Mucosa of rectum (tissue), 2 donors: ENCODE measurements around the gene BUD31.

Source experiments
- H3K27ac ChIP-seq, 2 donors: one replicate each; pipeline ENCODE4 v1.7.0; 2013; ENCODE audit warnings: inconsistent platforms in 2 of 2, low read depth in 2 of 2, low read length in 2 of 2
- H3K27me3 ChIP-seq, 2 donors: one replicate each; pipeline ENCODE4 v1.7.0; 2013; ENCODE audit warnings: low read length in 2 of 2; ENCODE audit not compliant: control insufficient read depth in 2 of 2, insufficient read depth in 2 of 2
- H3K36me3 ChIP-seq, 2 donors: one replicate each; pipeline ENCODE4 v1.7.0; 2013; ENCODE audit warnings: low read length in 2 of 2; ENCODE audit not compliant: control insufficient read depth in 2 of 2, insufficient read depth in 2 of 2
- H3K4me1 ChIP-seq, 2 donors: one replicate each; pipeline ENCODE4 v1.7.0; 2013; ENCODE audit warnings: low read length in 2 of 2, mild to moderate bottlenecking in 1 of 2; ENCODE audit not compliant: control insufficient read depth in 2 of 2, insufficient read depth in 2 of 2
- H3K4me3 ChIP-seq, 2 donors: one replicate each; pipeline ENCODE4 v1.7.0; 2013; ENCODE audit warnings: low read length in 2 of 2
- H3K9ac ChIP-seq, 2 donors: one replicate each; pipeline ENCODE4 v1.7.0; 2013; ENCODE audit warnings: low read length in 2 of 2, low read depth in 1 of 2, mild to moderate bottlenecking in 1 of 2
- H3K9me3 ChIP-seq, 2 donors: one replicate each; pipeline ENCODE4 v1.7.0; 2013; ENCODE audit warnings: low read length in 2 of 2; ENCODE audit not compliant: control insufficient read depth in 2 of 2
- donor health status: healthy.
- donor health status: Normal muscosa, but diverticular disease.

The BUD31 gene

GRCh38 chr7:99418260-99418659 is 9.5 kb downstream of the BUD31 start:
- peaks cover 0 to 3% of the 10 kb centered on the region in 2 donors for H3K4me1 ChIP-seq
- H3K27me3 ChIP-seq, result no peaks in the 10 kb centered on the region
- H3K9me3 ChIP-seq, result no peaks in the 10 kb centered on the region
- H3K4me3 ChIP-seq, result no peak overlapping the region
- no peak overlapping the region for H3K27ac ChIP-seq
- H3K9ac ChIP-seq, result no peak overlapping the region
- peaks cover 61 to 65% of the 10 kb centered on the region in 2 donors for H3K36me3 ChIP-seq

GRCh38 chr7:99419323-99420021 is 10.7 kb downstream of the BUD31 start:
- Histone ChIP-seq H3K9me3 (no peaks in the 10 kb centered on the region), H3K36me3 (peaks cover 65 to 70% of the 10 kb centered on the region in 2 donors), H3K4me3 (no peak overlapping the region), H3K27me3 (no peaks in the 10 kb centered on the region), H3K9ac (no peak overlapping the region), H3K4me1 (peaks cover 0 to 3% of the 10 kb centered on the region in 2 donors), H3K27ac (no peak overlapping the region)

- peaks cover 66 to 68% of the 10 kb centered on the region in 2 donors for H3K36me3 ChIP-seq
- H3K27me3 ChIP-seq, result no peaks in the 10 kb centered on the region
- H3K9me3 ChIP-seq, result no peaks in the 10 kb centered on the region
- H3K4me3 ChIP-seq, result no peak overlapping the region
- H3K27ac ChIP-seq, result no peak overlapping the region
- H3K9ac ChIP-seq, result no peak overlapping the region
- H3K4me1 ChIP-seq, result peaks cover 0 to 3% of the 10 kb centered on the region in 2 donors
Observed at GRCh38 chr7:99420213-99420612, 11.4 kb downstream of the BUD31 start.

- Histone ChIP-seq H3K27ac (no peak overlapping the region), H3K27me3 (no peaks in the 10 kb centered on the region), H3K4me3 (no peak overlapping the region), H3K36me3 (peaks cover 67 to 68% of the 10 kb centered on the region in 2 donors), H3K4me1 (peaks cover 0 to 3% of the 10 kb centered on the region in 2 donors), H3K9ac (no peak overlapping the region), H3K9me3 (no peaks in the 10 kb centered on the region)
Observed at GRCh38 chr7:99420986-99421385, 12.2 kb downstream of the BUD31 start.

GRCh38 chr7:99422186-99422585 is 13.4 kb downstream of the BUD31 start:
- Histone ChIP-seq H3K9ac (no peak overlapping the region), H3K9me3 (no peaks in the 10 kb centered on the region), H3K36me3 (peaks cover 56% of the 10 kb centered on the region in 2 donors), H3K4me3 (no peak overlapping the region), H3K27ac (no peak overlapping the region), H3K4me1 (peaks cover 0 to 3% of the 10 kb centered on the region in 2 donors), H3K27me3 (no peaks in the 10 kb centered on the region)

GRCh38 chr7:99422625-99423024 is 13.9 kb downstream of the BUD31 start:
- H3K9ac ChIP-seq, result no peak overlapping the region
- no peaks in the 10 kb centered on the region for H3K9me3 ChIP-seq
- no peak overlapping the region for H3K27ac ChIP-seq
- peaks cover 0 to 3% of the 10 kb centered on the region in 2 donors for H3K4me1 ChIP-seq
- H3K4me3 ChIP-seq, result no peak overlapping the region
- no peaks in the 10 kb centered on the region for H3K27me3 ChIP-seq
- peaks cover 52% of the 10 kb centered on the region in 2 donors for H3K36me3 ChIP-seq

- Histone ChIP-seq H3K9me3 (no peaks in the 10 kb centered on the region), H3K4me3 (no peak overlapping the region), H3K27ac (no peak overlapping the region), H3K27me3 (no peaks in the 10 kb centered on the region), H3K4me1 (peaks cover 0 to 3% of the 10 kb centered on the region in 2 donors), H3K36me3 (peaks cover 43 to 44% of the 10 kb centered on the region in 2 donors), H3K9ac (no peak overlapping the region)
Observed at GRCh38 chr7:99424932-99425730, 16.4 kb downstream of the BUD31 start.

GRCh38 chr7:99428972-99429566 is 20.3 kb downstream of the BUD31 start:
- Histone ChIP-seq H3K27me3 (no peaks in the 10 kb centered on the region), H3K36me3 (peaks cover 44 to 45% of the 10 kb centered on the region in 2 donors), H3K4me3 (no peak overlapping the region), H3K9me3 (no peaks in the 10 kb centered on the region), H3K27ac (no peak overlapping the region), H3K4me1 (no peaks in the 10 kb centered on the region), H3K9ac (no peak overlapping the region)

- H3K27ac ChIP-seq, result no peak overlapping the region
Observed at GRCh38 chr7:99429756-99430155, 21.0 kb downstream of the BUD31 start.

More at GRCh38 chr7:99429756-99430155, 21.0 kb downstream of the BUD31 start:
- Histone ChIP-seq H3K4me3 (no peak overlapping the region), H3K36me3 (peaks cover 40% of the 10 kb centered on the region in 2 donors), H3K4me1 (no peaks in the 10 kb centered on the region), H3K9me3 (no peaks in the 10 kb centered on the region), H3K9ac (no peak overlapping the region), H3K27me3 (no peaks in the 10 kb centered on the region)
